HG03520 (cell line): ENCODE data around the gene PRLR.

ENCODE experiments used
- ATAC-seq: cut with Tn5 transposase; IDR thresholded peaks from one replicate; pipeline ENCODE4 v1.9.1; 2021; ENCODE audit warnings: mild to moderate bottlenecking, moderate library complexity; ENCODE audit not compliant: unreplicated experiment

PRLR gene

GRCh38 chr5:35009657-35010056 lies 220.6 kb downstream of the PRLR start:
- no peak for ATAC-seq

GRCh38 chr5:35009019-35009418 lies 221.3 kb downstream of the PRLR start:
- no peak for ATAC-seq

GRCh38 chr5:35004771-35005170 lies 225.5 kb downstream of the PRLR start:
- no peak for ATAC-seq

- ATAC-seq = no peak
Observed at GRCh38 chr5:35004200-35004599, 226.1 kb downstream of the PRLR start.

DNA sequence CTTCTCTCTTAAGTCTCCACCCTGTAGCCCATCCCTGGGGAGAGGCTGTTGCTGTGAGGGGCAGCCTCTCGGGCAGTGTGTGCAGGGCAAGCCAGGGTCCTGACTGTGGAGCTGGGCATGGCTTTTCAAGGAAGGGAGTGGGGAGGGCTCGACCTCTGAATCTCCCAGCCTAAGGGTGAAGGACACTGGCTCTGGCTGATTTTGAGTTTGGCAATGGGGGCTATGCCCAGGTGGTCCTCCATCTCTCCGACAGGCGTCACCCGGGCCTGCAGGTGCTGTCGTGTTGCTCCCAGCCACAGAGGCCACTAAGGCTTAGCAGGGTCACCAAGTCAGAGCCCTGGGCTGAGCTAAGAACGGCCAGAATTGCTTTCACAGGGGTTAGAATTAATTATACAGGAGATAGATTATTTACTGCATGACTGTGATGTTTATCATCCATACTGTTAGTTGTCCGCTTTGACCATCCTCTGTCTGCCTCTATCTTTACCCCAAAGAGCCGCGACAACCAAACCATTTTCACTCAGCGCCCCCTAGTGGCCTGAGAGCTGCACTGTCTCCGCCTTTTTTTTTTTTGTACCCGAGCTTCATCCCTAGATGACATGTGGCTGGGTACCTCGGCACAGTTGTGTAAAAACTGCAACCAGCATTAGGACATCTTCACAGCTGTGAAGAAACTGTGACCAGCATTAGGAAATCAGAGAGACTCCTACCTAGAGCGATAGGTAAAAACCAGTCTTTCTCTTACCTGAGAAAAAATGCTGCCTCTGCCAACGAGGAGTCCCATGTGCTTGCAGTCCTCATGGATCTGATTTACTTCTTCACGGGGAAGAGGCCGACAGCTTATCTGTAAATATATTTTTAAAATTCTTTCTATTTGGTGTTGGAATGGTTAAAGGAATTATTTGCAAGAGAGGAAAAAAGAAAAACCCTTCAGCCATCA lies 227.0 kb downstream of the PRLR start:
- ATAC-seq = peak; percentile 81

DNA sequence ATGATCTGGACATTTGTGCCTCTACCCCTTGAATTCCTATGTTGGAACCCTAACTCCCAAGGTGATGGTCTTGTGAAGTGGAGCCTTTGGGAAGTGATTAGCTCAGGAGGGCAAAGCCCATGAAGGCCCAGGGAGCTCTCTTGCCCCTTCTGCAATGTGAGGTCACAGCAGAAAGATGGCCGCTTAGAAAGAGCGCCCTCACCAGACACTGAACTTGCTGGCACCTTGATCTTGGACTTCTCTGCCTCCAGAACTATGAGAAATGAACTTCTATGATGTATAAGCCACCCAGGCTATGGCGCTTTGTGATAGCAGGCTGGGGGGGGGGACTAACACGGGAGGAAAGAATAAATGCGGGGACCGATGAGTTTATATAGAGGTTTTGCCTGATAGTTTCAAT lies 227.8 kb downstream of the PRLR start:
- ATAC-seq = no peak

DNA sequence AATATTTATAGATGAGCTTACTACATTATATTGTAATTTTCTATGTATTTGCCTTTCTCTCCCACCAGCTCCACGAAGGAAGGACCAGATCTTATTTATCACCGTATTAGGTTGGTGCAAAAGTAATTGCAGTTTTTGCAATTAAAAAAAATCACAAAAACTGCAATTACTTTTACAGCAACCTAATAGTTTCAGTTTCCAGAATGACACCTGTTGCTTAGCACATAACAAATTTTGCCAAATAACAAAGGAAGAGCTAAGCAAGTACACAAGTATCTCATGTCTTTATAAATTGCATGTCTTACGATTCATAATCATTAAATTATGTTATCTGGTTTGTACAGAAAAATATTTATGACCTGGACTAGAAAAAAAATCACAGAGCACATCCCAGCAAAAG lies 228.4 kb downstream of the PRLR start:
- no peak for ATAC-seq
